BLaER1 treated with 17β-estradiol and CSF1 and Interleukin-3, amounts not matched to agents 10 nM and 100 nM (cell line): ENCODE measurements around the gene RNASE11.
"Not testable (repeated sequence)": the region's sequence is repeated elsewhere in the genome, so short reads cannot be mapped to it uniquely, and the experiment has no call there.

ENCODE experiments used
- H3K27ac ChIP-seq, 11 experiments: shearing (Covaris generic); formaldehyde crosslinking; 2 replicates each; pipeline ENCODE4 v1.8.1; 2022
- H3K27me3 ChIP-seq, 11 experiments: shearing (Covaris generic); formaldehyde crosslinking; 2 replicates each; pipeline ENCODE4 v1.8.1; 2022
- H3K36me3 ChIP-seq, 11 experiments: shearing (Covaris generic); formaldehyde crosslinking; 2 replicates each; pipeline ENCODE4 v1.8.1; 2022
- H3K4me1 ChIP-seq, 10 experiments: shearing (Covaris generic); formaldehyde crosslinking; 2 replicates each; pipeline ENCODE4 v1.8.1; 2022
- H3K4me2 ChIP-seq, 11 experiments: shearing (Covaris generic); formaldehyde crosslinking; 2 replicates each; pipeline ENCODE4 v1.8.1; 2022
- H3K4me3 ChIP-seq, 10 experiments: shearing (Covaris generic); formaldehyde crosslinking; 2 replicates each; pipeline ENCODE4 v1.8.1; 2022
- H3K9ac ChIP-seq, 11 experiments: shearing (Covaris generic); formaldehyde crosslinking; 2 replicates each; pipeline ENCODE4 v1.8.1; 2022
- H3K9me3 ChIP-seq, 11 experiments: shearing (Covaris generic); formaldehyde crosslinking; replicated peaks in 1 of 11; 2 replicates each; pipeline ENCODE4 v1.8.1; 2022
- H4K20me1 ChIP-seq, 11 experiments: shearing (Covaris generic); formaldehyde crosslinking; 2 replicates each; pipeline ENCODE4 v1.8.1; 2022
- Cebpa-rat ChIP-seq, 11 experiments: shearing (Covaris generic); IDR thresholded peaks; 2 replicates each; pipeline ENCODE4 v1.8.1; 2022

The RNASE11 gene

DNA sequence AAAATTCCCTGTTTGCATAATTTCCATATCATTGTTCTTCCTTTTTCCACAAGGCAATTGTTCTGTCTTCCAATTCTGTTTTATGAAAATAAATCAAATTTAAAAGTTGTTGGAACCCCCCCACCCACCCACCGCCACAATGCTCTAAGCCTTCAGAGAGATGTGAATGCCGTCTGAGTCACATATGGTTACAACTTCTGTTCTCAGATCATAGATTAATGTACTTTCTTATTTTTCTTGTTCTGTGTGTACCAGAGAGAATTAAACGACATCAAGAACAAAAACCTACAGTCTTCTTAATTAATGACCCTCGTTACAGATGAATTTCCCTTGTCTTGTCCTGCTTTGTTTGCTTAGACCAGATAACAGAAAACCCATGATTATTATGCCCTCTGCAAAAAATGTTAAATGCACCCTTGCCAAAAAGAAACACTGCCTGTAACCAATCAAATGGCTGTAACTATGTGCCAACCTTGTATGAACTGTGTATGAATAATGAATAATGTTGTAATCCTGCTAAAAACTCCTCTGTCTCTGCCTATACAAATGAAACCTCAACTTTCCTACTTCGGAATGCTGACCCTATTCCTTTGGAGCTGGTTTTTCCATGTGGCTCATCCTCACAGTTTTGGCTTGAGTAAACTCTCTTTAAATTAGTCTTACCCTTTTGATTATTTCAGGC, 39.7 kb upstream of the RNASE11 start:
- Histone ChIP-seq H3K27me3 (peaks cover 74 to 100% (median 99%) of the 10 kb centered on the region in 11 experiments), H3K9ac (no peak overlapping the region), H3K36me3 (no peaks in the 10 kb centered on the region), H3K4me2 (no peak overlapping the region), H3K9me3 (peaks cover 0 to 30% (median 18%) of the 10 kb centered on the region in 11 experiments; a peak in 19 of 22 replicates), H3K4me1 (peaks cover 39 to 53% (median 49%) of the 10 kb centered on the region in 10 experiments), H4K20me1 (peaks cover 0 to 7% (median 0%) of the 10 kb centered on the region in 11 experiments; a peak in 2 of 22 replicates), H3K4me3 (no peak overlapping the region), H3K27ac (no peak overlapping the region)
- no peak for TF ChIP-seq Cebpa-rat (IDR thresholded peaks at IDR 0.05)

DNA sequence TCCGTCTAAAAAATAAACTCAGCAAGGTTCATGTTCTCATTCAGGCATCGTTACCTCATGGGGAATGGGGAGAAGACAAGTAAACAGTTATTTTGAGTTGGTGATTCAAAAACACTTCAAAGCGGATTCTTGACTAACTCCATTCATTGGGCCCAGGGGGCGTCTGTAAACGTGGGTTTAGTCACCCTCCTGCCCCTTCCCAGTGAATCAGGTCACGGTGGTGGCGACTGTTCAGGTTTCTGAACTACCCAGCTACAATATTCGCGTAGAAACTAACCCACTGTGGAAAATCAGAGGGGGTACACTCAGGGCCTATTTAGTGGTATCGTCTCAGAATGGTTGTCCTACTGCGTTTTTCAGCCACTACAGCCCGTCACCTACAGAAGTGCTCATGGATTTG, 38.5 kb upstream of the RNASE11 start:
- Histone ChIP-seq H3K4me3 (no peak overlapping the region), H3K27ac (no peak overlapping the region), H3K4me2 (peak overlapping the region in 1 of 11 experiments; percentile 86; a peak in 1 of 22 replicates), H3K9me3 (peaks cover 0 to 24% (median 17%) of the 10 kb centered on the region in 11 experiments; a peak in 19 of 22 replicates), H3K9ac (no peak overlapping the region), H4K20me1 (no peaks in the 10 kb centered on the region; a peak in 1 of 22 replicates), H3K36me3 (no peaks in the 10 kb centered on the region), H3K27me3 (peaks cover 61 to 98% (median 95%) of the 10 kb centered on the region in 11 experiments), H3K4me1 (peaks cover 33 to 45% (median 42%) of the 10 kb centered on the region in 10 experiments)
- TF ChIP-seq Cebpa-rat (IDR thresholded peaks at IDR 0.05): no peak

- Histone ChIP-seq H3K4me2 (peak overlapping the region; percentile 86 to 98 (median 91)), H3K9ac (peak overlapping the region in 6 of 11 experiments; percentile 4 to 71 (median 60); a peak in 7 of 22 replicates), H3K27me3 (peaks cover 45 to 81% (median 79%) of the 10 kb centered on the region in 11 experiments), H3K4me1 (peaks cover 30 to 42% (median 34%) of the 10 kb centered on the region in 10 experiments), H3K4me3 (peak overlapping the region in 9 of 10 experiments; percentile 1 to 63 (median 54); a peak in 15 of 20 replicates), H4K20me1 (no peaks in the 10 kb centered on the region), H3K9me3 (peaks cover 0 to 24% (median 17%) of the 10 kb centered on the region in 11 experiments; a peak in 19 of 22 replicates), H3K27ac (peak overlapping the region in 10 of 11 experiments; percentile 63 to 77 (median 72); a peak in 19 of 22 replicates), H3K36me3 (no peaks in the 10 kb centered on the region)
- TF ChIP-seq Cebpa-rat (IDR thresholded peaks at IDR 0.05): peak in 10 of 11 experiments; percentile 40 to 96 (median 87); a peak in 18 of 22 replicates
Measured at GRCh38 chr14:20624495-20625070, 36.8 kb upstream of the RNASE11 start.

- peaks cover 0 to 24% (median 17%) of the 10 kb centered on the region in 11 experiments; a peak in 19 of 22 replicates for H3K9me3 ChIP-seq
- no peak for TF ChIP-seq Cebpa-rat (IDR thresholded peaks at IDR 0.05)
- H3K36me3 ChIP-seq: no peaks in the 10 kb centered on the region
- H3K9ac ChIP-seq: peak overlapping the region in 9 of 11 experiments; percentile 7 to 79 (median 69); a peak in 15 of 22 replicates
- H4K20me1 ChIP-seq: no peaks in the 10 kb centered on the region
- H3K27me3 ChIP-seq: peaks cover 37 to 73% (median 71%) of the 10 kb centered on the region in 11 experiments
- peak overlapping the region in 7 of 10 experiments; percentile 50 to 63 (median 54); a peak in 12 of 20 replicates for H3K4me3 ChIP-seq
- peaks cover 32 to 47% (median 37%) of the 10 kb centered on the region in 10 experiments for H3K4me1 ChIP-seq
- H3K4me2 ChIP-seq: peak overlapping the region; percentile 86 to 98 (median 91)
- H3K27ac ChIP-seq: peak overlapping the region in 10 of 11 experiments; percentile 63 to 77 (median 72); a peak in 20 of 22 replicates
Measured at GRCh38 chr14:20623798-20624197, 36.0 kb upstream of the RNASE11 start.

- no peaks in the 10 kb centered on the region for H3K36me3 ChIP-seq
- peaks cover 37 to 56% (median 46%) of the 10 kb centered on the region in 10 experiments for H3K4me1 ChIP-seq
- H3K9ac ChIP-seq: peak overlapping the region; percentile 58 to 79 (median 69); a peak in 21 of 22 replicates
- peak overlapping the region; percentile 27 to 63 (median 54); a peak in 19 of 20 replicates for H3K4me3 ChIP-seq
- peak overlapping the region; percentile 86 to 98 (median 91) for H3K4me2 ChIP-seq
- peaks cover 27 to 64% (median 61%) of the 10 kb centered on the region in 11 experiments for H3K27me3 ChIP-seq
- TF ChIP-seq Cebpa-rat (IDR thresholded peaks at IDR 0.05): no peak
- no peaks in the 10 kb centered on the region for H4K20me1 ChIP-seq
- peaks cover 0 to 24% (median 17%) of the 10 kb centered on the region in 11 experiments; a peak in 19 of 22 replicates for H3K9me3 ChIP-seq
- peak overlapping the region; percentile 21 to 77 (median 71); a peak in 21 of 22 replicates for H3K27ac ChIP-seq
Measured at GRCh38 chr14:20622816-20623291, 35.1 kb upstream of the RNASE11 start.

GRCh38 chr14:20620798-20621478, 33.1 kb upstream of the RNASE11 start:
- Histone ChIP-seq H3K27me3 (peaks cover 11 to 45% (median 42%) of the 10 kb centered on the region in 11 experiments), H3K4me3 (no peak overlapping the region), H4K20me1 (no peaks in the 10 kb centered on the region), H3K36me3 (no peaks in the 10 kb centered on the region), H3K27ac (no peak overlapping the region), H3K4me2 (no peak overlapping the region), H3K4me1 (peaks cover 44 to 68% (median 57%) of the 10 kb centered on the region in 10 experiments), H3K9me3 (peaks cover 0 to 17% (median 10%) of the 10 kb centered on the region in 11 experiments; a peak in 19 of 22 replicates), H3K9ac (no peak overlapping the region)
- TF ChIP-seq Cebpa-rat (IDR thresholded peaks at IDR 0.05): 0 out of 22 replicates have a peak, but pooled peaks of 1 of the 11 experiments have one; percentile 54

DNA sequence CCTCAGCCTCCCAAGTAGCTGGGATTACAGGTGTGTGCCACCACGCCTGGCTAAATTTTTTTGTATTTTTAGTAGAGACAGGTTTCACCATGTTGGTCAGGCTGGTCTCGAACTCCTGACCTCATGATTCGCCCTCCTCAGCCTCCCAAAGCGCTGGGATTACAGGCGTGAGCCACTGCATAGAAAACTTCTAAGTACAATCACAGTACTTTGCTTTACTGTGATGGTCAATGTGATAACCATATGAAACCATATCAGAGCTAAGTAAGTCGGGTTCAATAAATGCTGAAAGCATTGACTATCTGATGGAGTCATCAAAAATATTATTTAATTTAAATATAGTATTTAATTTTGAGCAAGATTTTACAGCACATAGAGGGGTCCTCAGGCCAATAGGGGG, 31.9 kb upstream of the RNASE11 start:
- H3K4me3 ChIP-seq, H3K9me3 ChIP-seq, H3K27ac ChIP-seq, H4K20me1 ChIP-seq, H3K9ac ChIP-seq, H3K36me3 ChIP-seq: not testable (repeated sequence)
- H3K4me1 ChIP-seq: peaks cover 43 to 67% (median 55%) of the 10 kb centered on the region in 10 experiments
- peaks cover 0 to 33% (median 30%) of the 10 kb centered on the region in 11 experiments; a peak in 18 of 22 replicates for H3K27me3 ChIP-seq
- peak overlapping the region in 1 of 11 experiments; percentile 75; a peak in 1 of 22 replicates for H3K4me2 ChIP-seq

DNA sequence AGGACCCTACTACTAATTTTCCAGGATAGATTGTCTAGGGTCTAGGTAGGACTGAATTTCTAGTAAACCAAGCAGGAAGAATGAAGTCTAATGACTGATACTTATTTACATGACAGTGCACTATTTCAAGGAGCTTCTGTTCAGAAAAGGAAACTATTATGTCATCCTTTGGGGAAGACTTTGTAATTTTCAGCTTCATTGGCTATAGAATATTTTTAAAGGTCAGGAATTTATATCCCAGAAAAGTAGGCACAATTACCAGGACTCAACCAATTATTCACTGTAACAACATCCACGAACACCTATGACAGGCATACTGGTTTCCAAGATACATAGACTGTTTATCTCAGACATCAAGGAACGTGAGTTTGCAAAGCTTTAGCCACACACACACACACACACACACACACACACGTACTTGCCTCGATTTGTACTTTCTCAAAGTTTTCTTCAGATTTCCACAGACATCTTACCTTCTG, 30.5 kb upstream of the RNASE11 start:
- peaks cover 0 to 19% (median 16%) of the 10 kb centered on the region in 11 experiments; a peak in 16 of 22 replicates for H3K27me3 ChIP-seq
- H3K27ac ChIP-seq: peak overlapping the region in 9 of 11 experiments; percentile 8 to 68 (median 51); a peak in 15 of 22 replicates
- H3K4me2 ChIP-seq: peak overlapping the region in 9 of 11 experiments; percentile 48 to 83 (median 70); a peak in 16 of 22 replicates
- peaks cover 38 to 64% (median 54%) of the 10 kb centered on the region in 10 experiments for H3K4me1 ChIP-seq
- no peaks in the 10 kb centered on the region for H4K20me1 ChIP-seq
- H3K9me3 ChIP-seq: no peaks in the 10 kb centered on the region
- no peak for TF ChIP-seq Cebpa-rat (IDR thresholded peaks at IDR 0.05)
- no peaks in the 10 kb centered on the region for H3K36me3 ChIP-seq
- no peak overlapping the region for H3K4me3 ChIP-seq
- peak overlapping the region in 2 of 11 experiments; percentile 12 to 34; a peak in 2 of 22 replicates for H3K9ac ChIP-seq
